Left lung (tissue), 10 donors: ENCODE measurements around the gene RAMAC. TPM values are rescaled to one million over a fixed set of nuclear protein-coding genes. Genes with fewer than 3 reads are reported as not detected.
"Not testable (repeated sequence)": the region's sequence is repeated elsewhere in the genome, so short reads cannot be mapped to it uniquely, and the experiment has no call there.

Experiments used
- ATAC-seq: fragments of 200-7000 bp; cut with Tn5 transposase; one replicate; pipeline ENCODE4 v1.9.1; 2020; ENCODE audit warnings: moderate library complexity
- DNase-seq, 4 donors: peaks; one replicate each; pipeline ENCODE4 v3.0.0-alpha.2; 2013 to 2020
- H3K27ac ChIP-seq, 2 donors: fragments of 200-600 bp; sonication (generic) in 1 of 2; one replicate each; pipeline versions ENCODE4 v1.5.0 to v1.8.0; 2020 to 2021
- H3K27me3 ChIP-seq, 2 donors: fragments of 200-600 bp; sonication (generic) in 1 of 2; one replicate each; pipeline versions ENCODE4 v1.5.0 to v1.8.0; 2020 to 2021
- H3K36me3 ChIP-seq, 2 donors: fragments of 200-600 bp; sonication (generic) in 1 of 2; one replicate each; pipeline versions ENCODE4 v1.5.0 to v1.8.0; 2020 to 2021
- H3K4me1 ChIP-seq, 2 donors: fragments of 200-600 bp; one replicate each; pipeline ENCODE4 v1.8.0; 2021
- H3K4me3 ChIP-seq, 2 donors: fragments of 200-600 bp; sonication (generic) in 1 of 2; one replicate each; pipeline versions ENCODE4 v1.5.0 to v1.8.0; 2020 to 2021; ENCODE audit warnings: mild to moderate bottlenecking in 1 of 2
- H3K9me3 ChIP-seq, 2 donors: fragments of 200-600 bp; sonication (generic) in 1 of 2; one replicate each; pipeline versions ENCODE4 v1.5.0 to v1.8.0; 2020 to 2021
- CTCF ChIP-seq, 2 donors: fragments of 200-600 bp; sonication (generic) in 1 of 2; IDR thresholded peaks; one replicate each; pipeline versions ENCODE4 v1.5.0 to v1.8.0; 2021; ENCODE audit warnings: antibody characterized with exemption in 2 of 2
- intact Hi-C, 2 donors: fragments of 100-400 bp; cut with DNase I; formaldehyde crosslinking; loops; one replicate each; pipeline versions ENCODE4 v1.11.2 to v1.14.2; 2022
- polyA plus RNA-seq, 6 donors: library from polyadenylated mRNA; unstranded; fragments of 120-200 nt; gene quantifications; one replicate each; pipeline ENCODE4 v1.2.1, GENCODE V29; 2013; ENCODE audit not compliant: insufficient read length in 6 of 6
- total RNA-seq, 2 donors: library from RNA; stranded (reverse); fragmentation: NEBNext Ultra II Directional; extraction: Animal tissue kit (Norgen Biotek cat#: 25700); gene quantifications; one replicate each; pipeline ENCODE4 v1.2.1, GENCODE V29; 2021
- donor health status: DM: no; HTN: yes; CAD: no.
- donor health status: DM: no; HTN: no; CAD: no.

The RAMAC gene
- total and polyA plus RNA-seq, 8 donors, result 17.2 to 34.8 (median 33.0) TPM

GRCh38 chr15:83015361-83015760 lies 29.4 kb downstream of the RAMAC start:
- H3K4me3 ChIP-seq, result no peak overlapping the region
- no peak for ATAC-seq
- peaks cover 0 to 41% of the 10 kb centered on the region in 2 donors for H3K36me3 ChIP-seq
- no peaks in the 10 kb centered on the region for H3K9me3 ChIP-seq
- H3K27me3 ChIP-seq, result no peaks in the 10 kb centered on the region
- no peak overlapping the region for H3K27ac ChIP-seq
- H3K4me1 ChIP-seq, result peaks cover 4 to 16% of the 10 kb centered on the region in 2 donors
- intact Hi-C loops, result no loop called here
- TF ChIP-seq CTCF (IDR thresholded peaks at IDR 0.05), result no peak
- DNase-seq, result no peak

GRCh38 chr15:83016906-83017305 lies 30.9 kb downstream of the RAMAC start:
- H3K36me3 ChIP-seq, result peaks cover 0 to 53% of the 10 kb centered on the region in 2 donors
- no peak for TF ChIP-seq CTCF (IDR thresholded peaks at IDR 0.05)
- intact Hi-C loops, result no loop called here
- H3K27me3 ChIP-seq, result no peaks in the 10 kb centered on the region
- H3K4me1 ChIP-seq, result peaks cover 0 to 9% of the 10 kb centered on the region in 2 donors
- H3K9me3 ChIP-seq, result no peaks in the 10 kb centered on the region
- DNase-seq, result no peak
- no peak overlapping the region for H3K27ac ChIP-seq
- no peak overlapping the region for H3K4me3 ChIP-seq
- no peak for ATAC-seq

GRCh38 chr15:83018436-83018835 lies 32.4 kb downstream of the RAMAC start:
- Histone ChIP-seq H3K4me3 (no peak overlapping the region), H3K27me3 (no peaks in the 10 kb centered on the region), H3K36me3 (peaks cover 0 to 53% of the 10 kb centered on the region in 2 donors), H3K9me3 (no peaks in the 10 kb centered on the region), H3K4me1 (no peaks in the 10 kb centered on the region), H3K27ac (no peak overlapping the region)
- TF ChIP-seq CTCF (IDR thresholded peaks at IDR 0.05), result no peak
- DNase-seq (peak in 1 of 4 donors; percentile 7), ATAC-seq (no peak)
- intact Hi-C loops, result no loop called here

GRCh38 chr15:83030021-83030420 lies 44.0 kb downstream of the RAMAC start:
- H3K4me1 ChIP-seq, result no peaks in the 10 kb centered on the region
- H3K9me3 ChIP-seq, result no peaks in the 10 kb centered on the region
- peaks cover 0 to 67% of the 10 kb centered on the region in 2 donors for H3K36me3 ChIP-seq
- DNase-seq (no peak), ATAC-seq (no peak)
- no peak overlapping the region for H3K4me3 ChIP-seq
- no peak for TF ChIP-seq CTCF (IDR thresholded peaks at IDR 0.05)
- H3K27ac ChIP-seq, result no peak overlapping the region
- H3K27me3 ChIP-seq, result no peaks in the 10 kb centered on the region
- intact Hi-C loops, result no loop called here

GRCh38 chr15:83031234-83031633 lies 45.2 kb downstream of the RAMAC start:
- H3K36me3 ChIP-seq, result peaks cover 0 to 64% of the 10 kb centered on the region in 2 donors
- H3K9me3 ChIP-seq, ATAC-seq, intact Hi-C loops, H3K27ac ChIP-seq, H3K27me3 ChIP-seq, H3K4me1 ChIP-seq, H3K4me3 ChIP-seq, DNase-seq: not testable (repeated sequence)

GRCh38 chr15:83036253-83036652 lies 50.2 kb downstream of the RAMAC start:
- Histone ChIP-seq H3K36me3 (peaks cover 0 to 59% of the 10 kb centered on the region in 2 donors), H3K27me3 (no peaks in the 10 kb centered on the region), H3K9me3 (no peaks in the 10 kb centered on the region), H3K4me1 (no peaks in the 10 kb centered on the region), H3K4me3 (no peak overlapping the region), H3K27ac (no peak overlapping the region)
- ATAC-seq (no peak), DNase-seq (no peak)
- intact Hi-C loops, result no loop called here
- TF ChIP-seq CTCF (IDR thresholded peaks at IDR 0.05), result no peak
